ENCODE results near the gene QKI.
"Not testable (repeated sequence)": the region's sequence is repeated elsewhere in the genome, so short reads cannot be mapped to it uniquely, and the experiment has no call there.

Gene QKI

DNA sequence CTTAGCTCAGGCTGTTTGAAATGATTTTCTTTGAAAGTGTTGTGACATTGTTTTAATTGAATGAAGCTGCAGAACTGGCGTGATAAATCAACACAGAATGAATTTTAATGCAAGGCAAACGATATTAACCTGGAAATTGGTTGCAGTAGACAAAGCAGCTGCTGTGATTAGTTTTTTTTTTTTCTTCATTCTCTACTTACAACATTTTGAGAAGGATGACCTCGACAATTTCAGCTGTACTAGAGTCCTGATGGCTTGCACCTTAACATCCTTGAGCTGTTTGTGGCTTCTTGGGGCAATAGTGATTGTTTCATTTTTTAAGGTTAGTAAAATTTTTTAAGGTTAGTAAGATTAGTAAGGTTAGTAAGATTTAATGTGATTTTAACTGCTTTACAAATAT is 54.2 kb downstream of the QKI start:
- Histone ChIP-seq H3K4me3 (ENCODE audit: severe bottlenecking) (no peak overlapping the region), H3K36me3 (ENCODE audit: low read depth) (peaks cover 36% of the 10 kb centered on the region), H3K4me1 (ENCODE audit: insufficient read depth, poor library complexity, severe bottlenecking) (no peaks in the 10 kb centered on the region), H3K27me3 (ENCODE audit: insufficient read depth, poor library complexity, severe bottlenecking) (no peaks in the 10 kb centered on the region), H3K9me3 (ENCODE audit: severe bottlenecking) (peaks cover 10% of the 10 kb centered on the region), H3K27ac (ENCODE audit: poor library complexity, severe bottlenecking) (no peak overlapping the region)
- no peak for ATAC-seq (ENCODE audit: low read depth)
- no peak for TF ChIP-seq CTCF (IDR thresholded peaks at IDR 0.05; ENCODE audit: poor library complexity, severe bottlenecking)
- DNase-seq (ENCODE audit: low spot score), result no peak

DNA sequence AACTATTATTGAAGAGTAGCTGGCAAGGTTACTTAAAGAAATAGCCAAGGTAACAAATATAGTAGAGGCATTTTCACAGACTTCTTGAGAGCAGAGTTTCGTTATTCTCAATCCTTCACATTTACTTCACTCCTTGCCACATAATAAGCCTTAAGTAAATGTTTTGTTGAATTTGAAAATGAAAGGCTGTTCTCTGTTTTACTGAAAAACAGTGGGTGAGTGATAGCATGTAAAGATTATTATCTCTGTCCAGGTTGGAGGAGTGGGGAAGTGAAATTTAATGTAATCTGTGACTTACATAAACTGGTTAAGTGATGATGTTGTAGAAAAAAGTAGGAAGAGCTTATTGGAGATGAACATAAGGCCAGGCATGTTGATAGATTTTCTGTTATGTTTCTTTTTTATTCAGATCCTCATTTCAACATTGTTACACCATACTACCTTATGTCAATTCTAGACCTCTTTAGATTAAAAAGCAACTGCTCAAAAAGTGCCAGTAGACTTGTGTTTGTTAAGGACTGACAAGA is 55.0 kb downstream of the QKI start:
- H3K36me3 ChIP-seq (ENCODE audit: low read depth), result peaks cover 36% of the 10 kb centered on the region
- H3K27ac ChIP-seq (ENCODE audit: poor library complexity, severe bottlenecking), result no peak overlapping the region
- no peak for DNase-seq (ENCODE audit: low spot score)
- ATAC-seq (ENCODE audit: low read depth), result no peak
- no peaks in the 10 kb centered on the region for H3K4me1 ChIP-seq (ENCODE audit: insufficient read depth, poor library complexity, severe bottlenecking)
- peaks cover 10% of the 10 kb centered on the region for H3K9me3 ChIP-seq (ENCODE audit: severe bottlenecking)
- H3K4me3 ChIP-seq (ENCODE audit: severe bottlenecking), result no peak overlapping the region
- TF ChIP-seq CTCF (IDR thresholded peaks at IDR 0.05; ENCODE audit: poor library complexity, severe bottlenecking), result no peak
- no peaks in the 10 kb centered on the region for H3K27me3 ChIP-seq (ENCODE audit: insufficient read depth, poor library complexity, severe bottlenecking)

DNA sequence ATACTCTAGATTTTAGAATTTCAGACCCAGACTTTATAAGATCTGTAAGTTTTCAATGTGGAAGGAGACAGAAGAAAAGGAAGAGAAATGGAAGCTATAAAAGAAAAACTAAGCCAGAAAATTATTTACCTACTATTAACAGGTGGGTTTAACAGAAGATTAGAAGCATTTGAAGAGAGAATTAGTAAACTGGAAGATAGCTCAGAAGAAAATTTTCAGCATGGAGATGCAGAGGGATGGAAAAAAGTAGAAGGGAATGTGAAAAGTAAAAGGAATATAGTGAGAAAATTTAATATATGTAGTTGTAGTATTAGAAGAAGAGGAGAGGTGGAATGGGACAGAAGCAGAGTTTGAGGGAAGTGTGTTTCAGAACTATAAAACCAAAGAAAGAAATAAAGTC is 56.1 kb downstream of the QKI start:
- Histone ChIP-seq H3K4me1 (ENCODE audit: insufficient read depth, poor library complexity, severe bottlenecking) (no peaks in the 10 kb centered on the region), H3K4me3 (ENCODE audit: severe bottlenecking) (no peak overlapping the region), H3K9me3 (ENCODE audit: severe bottlenecking) (peaks cover 10% of the 10 kb centered on the region), H3K27ac (ENCODE audit: poor library complexity, severe bottlenecking) (no peak overlapping the region), H3K36me3 (ENCODE audit: low read depth) (peaks cover 36% of the 10 kb centered on the region), H3K27me3 (ENCODE audit: insufficient read depth, poor library complexity, severe bottlenecking) (no peaks in the 10 kb centered on the region)
- no peak for TF ChIP-seq CTCF (IDR thresholded peaks at IDR 0.05; ENCODE audit: poor library complexity, severe bottlenecking)
- ATAC-seq (ENCODE audit: low read depth) (no peak), DNase-seq (ENCODE audit: low spot score) (no peak)

DNA sequence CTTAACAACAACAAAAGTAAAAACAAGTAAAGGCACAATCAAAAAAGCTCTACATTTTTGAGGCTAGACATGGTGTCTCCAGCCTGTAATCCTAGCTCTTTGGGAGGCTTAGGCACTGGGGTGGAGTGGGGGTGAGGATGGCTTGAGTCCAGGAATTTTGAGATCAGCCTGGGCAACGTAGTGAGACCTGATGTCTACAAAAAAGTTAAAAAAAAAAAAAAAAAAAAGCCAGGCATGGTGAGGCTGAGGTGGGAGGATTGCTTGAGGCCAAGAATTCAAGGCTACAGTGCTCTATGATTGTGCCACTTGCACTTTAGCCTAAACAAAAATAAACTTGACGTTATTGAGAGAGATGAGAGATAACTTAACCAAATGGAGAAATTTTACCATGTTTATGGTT is 60.1 kb downstream of the QKI start:
- DNase-seq (ENCODE audit: low spot score) (no peak), ATAC-seq (ENCODE audit: low read depth) (no peak)
- Histone ChIP-seq H3K27ac (ENCODE audit: poor library complexity, severe bottlenecking) (no peak overlapping the region), H3K4me3 (ENCODE audit: severe bottlenecking) (no peak overlapping the region), H3K27me3 (ENCODE audit: insufficient read depth, poor library complexity, severe bottlenecking) (no peaks in the 10 kb centered on the region), H3K4me1 (ENCODE audit: insufficient read depth, poor library complexity, severe bottlenecking) (no peaks in the 10 kb centered on the region), H3K36me3 (ENCODE audit: low read depth) (peaks cover 49% of the 10 kb centered on the region), H3K9me3 (ENCODE audit: severe bottlenecking) (peaks cover 6% of the 10 kb centered on the region)
- TF ChIP-seq CTCF (IDR thresholded peaks at IDR 0.05; ENCODE audit: poor library complexity, severe bottlenecking), result no peak

GRCh38 chr6:163476946-163477345 is 62.4 kb downstream of the QKI start:
- not testable (repeated sequence) for ATAC-seq (ENCODE audit: low read depth); H3K9me3 ChIP-seq (ENCODE audit: severe bottlenecking); H3K4me3 ChIP-seq (ENCODE audit: severe bottlenecking); H3K27me3 ChIP-seq (ENCODE audit: insufficient read depth, poor library complexity, severe bottlenecking); DNase-seq (ENCODE audit: low spot score); H3K4me1 ChIP-seq (ENCODE audit: insufficient read depth, poor library complexity, severe bottlenecking); H3K27ac ChIP-seq (ENCODE audit: poor library complexity, severe bottlenecking)
- peaks cover 35% of the 10 kb centered on the region for H3K36me3 ChIP-seq (ENCODE audit: low read depth)

All from RWPE2 (cell line).